Stimulated activated naive CD8-positive, alpha-beta T cell treated with anti-CD3 and anti-CD28 coated beads, Interleukin-15, amount 100 ng/mL, for 72 hours (primary cell): ENCODE results near the gene FKBP4.
"Not testable (repeated sequence)": the region's sequence is repeated elsewhere in the genome, so short reads cannot be mapped to it uniquely, and the experiment has no call there.

Experiments
- ATAC-seq: fragments of 150-1000 bp; cut with Tn5 transposase; 2 replicates; pipeline ENCODE4 v1.10.0; 2021; ENCODE audit warnings: mild to moderate bottlenecking, moderate library complexity
- DNase-seq, 2 donors: peaks; one replicate each; pipeline ENCODE4 v3.0.0; 2021 to 2022
- H3K27ac Mint-ChIP-seq, 2 donors: one replicate each; pipeline ENCODE4 v1.8.0; 2022; ENCODE audit warnings: mild to moderate bottlenecking in 2 of 2, mixed read lengths in 2 of 2, moderate library complexity in 2 of 2
- H3K27me3 Mint-ChIP-seq: one replicate; pipeline ENCODE4 v1.8.0; 2022; ENCODE audit warnings: mixed read lengths
- H3K4me1 Mint-ChIP-seq: one replicate; pipeline ENCODE4 v1.8.0; 2022; ENCODE audit warnings: mild to moderate bottlenecking, mixed read lengths
- H3K4me3 Mint-ChIP-seq, 2 donors: one replicate each; pipeline ENCODE4 v1.8.0; 2022; ENCODE audit warnings: mild to moderate bottlenecking in 2 of 2, mixed read lengths in 2 of 2, moderate library complexity in 1 of 2
- H3K9me3 Mint-ChIP-seq, 2 donors: one replicate each; pipeline ENCODE4 v1.8.0; 2022; ENCODE audit warnings: mixed read lengths in 2 of 2

The FKBP4 gene

DNA sequence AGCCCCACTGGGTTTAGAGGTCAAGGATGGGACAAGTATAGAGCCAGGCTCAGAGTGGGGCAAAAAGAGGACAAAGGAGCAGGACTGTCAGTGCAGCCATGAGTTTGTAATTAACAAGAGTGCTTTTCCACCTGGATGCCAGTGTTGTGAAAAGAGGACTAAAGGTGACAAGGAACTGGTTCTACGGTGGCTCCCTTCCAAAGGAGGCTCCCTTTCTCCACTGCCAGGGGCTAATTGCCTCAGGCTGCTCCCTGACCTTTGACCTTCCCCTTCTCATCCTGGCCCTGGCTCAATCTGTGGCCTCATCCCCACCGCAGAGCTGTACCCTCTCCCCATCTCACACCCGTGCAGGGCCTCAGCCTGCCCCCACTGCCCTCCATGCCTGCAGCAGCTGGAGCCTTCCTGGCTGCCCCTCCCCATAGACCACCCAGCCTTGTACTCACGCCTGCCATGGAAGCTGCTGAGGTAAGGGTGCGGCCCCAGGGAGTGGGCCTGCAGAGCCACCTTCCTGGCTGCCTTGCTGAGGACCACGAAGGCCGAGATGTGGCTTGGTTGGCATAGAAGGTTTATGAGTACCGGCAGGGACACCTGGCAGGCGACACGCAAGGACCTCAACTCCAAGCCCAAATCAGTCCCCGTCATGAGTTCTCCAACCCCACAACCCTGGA, 24.8 kb upstream of the FKBP4 start:
- Mint-ChIP-seq H3K4me3 (no peak overlapping the region), H3K27ac (no peak overlapping the region), H3K9me3 (peaks cover 0 to 7% of the 10 kb centered on the region in 2 donors), H3K4me1 (no peaks in the 10 kb centered on the region), H3K27me3 (no peaks in the 10 kb centered on the region)
- no peak for DNase-seq
- ATAC-seq = no peak

DNA sequence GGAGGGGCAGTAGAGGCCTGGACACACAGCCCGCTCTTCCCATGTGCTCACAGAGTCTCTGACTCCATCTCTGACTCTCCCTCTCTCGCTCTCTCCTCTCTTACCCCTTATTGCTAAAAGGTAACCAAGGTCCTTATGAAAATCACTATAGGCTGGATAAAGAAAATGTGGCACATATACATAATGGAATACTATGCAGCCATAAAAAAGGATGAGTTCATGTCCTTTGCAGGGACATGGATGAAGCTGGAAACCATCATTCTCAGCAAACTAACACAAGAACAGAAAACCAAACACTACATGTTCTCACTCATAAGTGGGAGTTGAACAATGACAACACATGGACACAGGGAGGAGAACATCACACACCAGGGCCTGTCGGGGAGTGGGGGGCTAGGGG, 24.2 kb upstream of the FKBP4 start:
- not testable (repeated sequence) for H3K27me3 Mint-ChIP-seq, H3K27ac Mint-ChIP-seq, H3K4me3 Mint-ChIP-seq, ATAC-seq, DNase-seq, H3K4me1 Mint-ChIP-seq, H3K9me3 Mint-ChIP-seq

DNA sequence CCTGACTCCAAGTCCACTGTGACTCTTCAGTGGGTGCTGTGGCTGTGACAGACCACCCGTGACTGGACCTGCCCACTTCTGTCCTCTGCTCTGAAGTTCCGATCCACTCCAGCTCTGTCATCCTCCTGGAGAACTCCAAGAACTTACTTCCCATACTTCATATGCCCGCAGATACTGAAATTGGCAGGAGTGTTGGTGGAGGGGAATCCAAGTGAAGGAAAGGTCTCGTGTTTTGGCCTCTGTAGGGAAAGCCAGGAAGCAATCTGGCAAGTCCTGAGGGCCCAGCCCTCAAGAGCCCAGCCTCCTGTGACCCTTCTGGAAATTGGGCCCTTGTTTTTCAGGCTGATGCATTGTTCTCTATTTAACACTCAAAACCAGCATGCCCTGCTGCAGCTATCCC, 22.4 kb upstream of the FKBP4 start:
- H3K9me3 Mint-ChIP-seq = peaks cover 0 to 7% of the 10 kb centered on the region in 2 donors
- H3K4me1 Mint-ChIP-seq = no peaks in the 10 kb centered on the region
- H3K27me3 Mint-ChIP-seq = no peaks in the 10 kb centered on the region
- peak overlapping the region in 1 of 2 donors; percentile 70 for H3K27ac Mint-ChIP-seq
- H3K4me3 Mint-ChIP-seq = no peak overlapping the region
- no peak for ATAC-seq
- DNase-seq = no peak

- no peaks in the 10 kb centered on the region for H3K27me3 Mint-ChIP-seq
Observed at GRCh38 chr12:2773199-2773875, 21.4 kb upstream of the FKBP4 start.

DNA sequence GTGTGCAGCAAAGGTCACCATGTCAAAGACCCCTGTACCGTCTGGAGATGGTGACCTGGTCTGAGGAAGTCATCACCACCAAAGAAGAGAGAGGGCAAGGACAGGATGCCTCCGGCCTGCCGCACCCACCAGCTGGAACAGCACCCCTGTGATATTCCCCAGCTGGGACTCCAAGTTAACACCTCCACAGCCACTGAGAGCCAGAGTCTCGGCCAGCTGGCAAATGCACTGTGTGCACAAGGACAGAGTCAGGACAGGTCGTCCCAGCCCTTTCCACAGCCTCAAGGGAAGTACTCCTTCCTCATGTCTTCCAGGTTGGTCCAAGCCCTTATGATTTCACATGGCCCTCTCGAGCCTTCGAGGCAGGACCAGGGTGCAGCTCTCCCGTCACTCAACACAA, 19.3 kb upstream of the FKBP4 start:
- no peak overlapping the region for H3K27ac Mint-ChIP-seq
- H3K9me3 Mint-ChIP-seq = peaks cover 0 to 4% of the 10 kb centered on the region in 2 donors
- no peak for ATAC-seq
- no peaks in the 10 kb centered on the region for H3K4me1 Mint-ChIP-seq
- H3K4me3 Mint-ChIP-seq = no peak overlapping the region
- no peak for DNase-seq
- no peaks in the 10 kb centered on the region for H3K27me3 Mint-ChIP-seq

More at GRCh38 chr12:2773199-2773875, 21.4 kb upstream of the FKBP4 start:
- Mint-ChIP-seq H3K4me3 (no peak overlapping the region), H3K9me3 (peaks cover 0 to 7% of the 10 kb centered on the region in 2 donors), H3K27ac (peak overlapping the region; percentile 22 to 86), H3K4me1 (no peaks in the 10 kb centered on the region)
- DNase-seq = no peak
- ATAC-seq = no peak

GRCh38 chr12:2776129-2776806, 18.5 kb upstream of the FKBP4 start:
- no peak overlapping the region for H3K27ac Mint-ChIP-seq
- H3K9me3 Mint-ChIP-seq = no peaks in the 10 kb centered on the region
- no peaks in the 10 kb centered on the region for H3K27me3 Mint-ChIP-seq
- DNase-seq = no peak
- no peak overlapping the region for H3K4me3 Mint-ChIP-seq
- ATAC-seq = no peak
- no peaks in the 10 kb centered on the region for H3K4me1 Mint-ChIP-seq

- peaks cover 12% of the 10 kb centered on the region for H3K4me1 Mint-ChIP-seq
- H3K27ac Mint-ChIP-seq = no peak overlapping the region
- no peak overlapping the region for H3K4me3 Mint-ChIP-seq
- H3K9me3 Mint-ChIP-seq = no peaks in the 10 kb centered on the region
- no peak for DNase-seq
- no peak for ATAC-seq
- H3K27me3 Mint-ChIP-seq = peaks cover 25% of the 10 kb centered on the region
Observed at GRCh38 chr12:2779281-2779680, 15.5 kb upstream of the FKBP4 start.

GRCh38 chr12:2783936-2784600, 10.7 kb upstream of the FKBP4 start:
- Mint-ChIP-seq H3K4me3 (peak overlapping the region; percentile 75 to 89), H3K9me3 (no peaks in the 10 kb centered on the region), H3K27me3 (peaks cover 37% of the 10 kb centered on the region), H3K27ac (no peak overlapping the region), H3K4me1 (peaks cover 15% of the 10 kb centered on the region)
- ATAC-seq = peak; percentile 82
- DNase-seq = peak; percentile 36 to 44

DNA sequence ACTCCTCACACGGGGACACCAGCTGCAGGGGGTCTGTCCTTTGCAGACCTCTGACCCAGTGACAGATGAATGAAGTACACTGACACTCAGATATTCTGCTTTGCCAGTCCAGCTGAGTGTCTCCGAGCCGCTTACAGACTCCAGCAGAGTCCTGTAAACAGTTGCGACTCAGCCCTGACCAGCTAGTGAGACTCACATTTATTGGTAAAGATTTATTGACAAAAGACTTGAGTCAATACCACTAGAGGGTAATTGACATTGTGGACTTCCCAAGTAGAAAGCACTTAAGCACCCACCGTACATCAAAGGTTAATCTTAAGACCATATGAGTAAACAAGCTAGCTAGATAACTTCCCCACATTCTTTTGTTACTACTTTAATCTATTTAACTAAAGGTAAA, 9.8 kb upstream of the FKBP4 start:
- ATAC-seq (no peak), DNase-seq (no peak)
- Mint-ChIP-seq H3K4me3 (no peak overlapping the region), H3K9me3 (no peaks in the 10 kb centered on the region), H3K4me1 (peaks cover 15% of the 10 kb centered on the region), H3K27me3 (peaks cover 37% of the 10 kb centered on the region), H3K27ac (no peak overlapping the region)

DNA sequence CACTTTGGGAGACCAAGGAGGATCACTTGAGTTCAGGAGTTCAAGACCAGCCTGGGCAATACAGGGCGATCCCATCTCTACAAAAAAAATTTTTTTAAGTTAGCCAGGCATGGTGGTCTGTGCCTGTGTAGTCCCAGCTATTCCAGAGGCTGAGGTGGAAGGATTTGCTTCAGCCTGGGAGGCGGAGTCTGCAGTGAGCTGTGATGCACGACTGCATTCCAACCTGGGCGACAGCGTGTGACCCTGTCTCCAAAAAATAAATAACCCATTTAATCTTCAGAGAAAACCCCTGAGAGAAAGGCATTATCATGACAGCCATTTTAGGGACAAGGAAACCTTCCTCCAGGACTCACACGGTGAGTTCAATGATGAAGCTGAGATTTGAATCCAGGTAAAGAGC, 3.7 kb upstream of the FKBP4 start:
- H3K27ac Mint-ChIP-seq = no peak overlapping the region

DNA sequence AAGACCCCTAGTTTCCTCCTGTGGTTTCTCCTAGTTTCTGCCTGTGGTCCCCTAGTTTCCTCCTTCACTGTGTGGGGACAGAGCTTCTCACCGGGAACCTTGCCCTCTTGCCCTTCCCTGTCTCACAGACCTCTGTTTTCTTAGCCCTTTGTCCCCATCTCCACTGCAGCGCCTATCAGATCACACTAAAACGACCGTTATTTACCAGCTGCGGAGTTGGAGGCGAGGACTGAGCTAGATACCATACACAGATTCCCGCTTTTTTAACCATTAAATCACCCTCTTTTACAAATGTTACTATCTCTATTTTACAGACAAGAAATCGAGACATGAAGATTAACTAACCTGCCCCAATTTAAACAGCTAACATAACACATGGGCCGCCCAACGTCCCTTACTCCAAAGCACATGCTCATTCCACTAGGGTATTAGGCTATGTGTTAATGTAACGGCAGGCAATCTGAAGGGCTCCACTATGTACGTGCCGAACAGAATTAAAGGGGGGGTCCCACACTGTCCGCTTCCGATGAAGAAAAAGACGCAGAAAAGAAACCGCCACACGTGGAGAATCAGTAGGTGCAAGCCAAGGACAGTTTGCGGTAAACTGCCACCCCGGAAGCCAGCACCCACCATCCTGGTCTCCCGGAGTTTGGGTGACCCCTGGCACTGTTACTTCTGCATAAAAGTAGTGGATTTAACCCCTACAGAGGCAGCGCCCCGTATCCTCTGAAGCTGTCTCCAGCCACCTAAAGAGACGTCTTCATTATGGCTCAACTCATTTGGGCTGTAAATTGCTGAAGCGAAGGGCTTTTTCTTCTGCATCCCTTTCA, 1.9 kb upstream of the FKBP4 start:
- no peak for DNase-seq
- Mint-ChIP-seq H3K27me3 (peaks cover 6% of the 10 kb centered on the region), H3K4me1 (peaks cover 19% of the 10 kb centered on the region), H3K27ac (no peak overlapping the region), H3K4me3 (peak overlapping the region in 1 of 2 donors; percentile 79), H3K9me3 (no peaks in the 10 kb centered on the region)
- no peak for ATAC-seq

More for the DNA sequence above, 3.7 kb upstream of the FKBP4 start:
- Mint-ChIP-seq H3K9me3 (no peaks in the 10 kb centered on the region), H3K4me1 (peaks cover under 1% of the 10 kb centered on the region), H3K4me3 (no peak overlapping the region), H3K27me3 (peaks cover 6% of the 10 kb centered on the region)
- DNase-seq = no peak
- no peak for ATAC-seq

DNA sequence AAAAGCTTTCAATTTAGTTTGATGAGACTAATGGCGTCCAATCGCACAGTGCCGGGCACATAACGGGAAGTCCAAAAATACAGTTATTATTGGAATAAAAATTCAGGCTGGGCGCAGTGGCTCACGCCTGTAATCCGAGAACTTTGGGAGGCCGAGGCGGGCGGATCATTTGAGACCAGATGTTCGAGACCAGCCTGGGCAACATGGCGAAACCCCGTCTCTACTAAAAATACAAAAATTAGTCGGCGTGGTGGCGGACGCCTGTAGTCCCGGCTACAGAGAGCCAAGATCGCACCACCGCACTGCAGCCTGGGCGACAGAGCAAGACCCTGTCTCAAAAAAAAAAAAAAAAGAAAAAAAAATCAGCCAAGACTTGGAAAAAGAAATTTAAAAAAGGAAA, 1.2 kb upstream of the FKBP4 start:
- DNase-seq = no peak
- H3K9me3 Mint-ChIP-seq = no peaks in the 10 kb centered on the region
- ATAC-seq = no peak
- peak overlapping the region; percentile 79 to 84 for H3K4me3 Mint-ChIP-seq
- H3K27me3 Mint-ChIP-seq = no peaks in the 10 kb centered on the region
- no peak overlapping the region for H3K27ac Mint-ChIP-seq
- peaks cover 26% of the 10 kb centered on the region for H3K4me1 Mint-ChIP-seq

GRCh38 chr12:2794191-2794735, 507 bp upstream of the FKBP4 start:
- H3K27me3 Mint-ChIP-seq = no peaks in the 10 kb centered on the region
- DNase-seq (peak; percentile 19 to 30), ATAC-seq (peak; percentile 21)
- H3K9me3 Mint-ChIP-seq = no peaks in the 10 kb centered on the region
- H3K4me3 Mint-ChIP-seq = peak overlapping the region; percentile 79 to 84
- H3K27ac Mint-ChIP-seq = peak overlapping the region in 1 of 2 donors; percentile 76
- H3K4me1 Mint-ChIP-seq = peaks cover 28% of the 10 kb centered on the region

GRCh38 chr12:2795291-2796186, 769 bp downstream of the FKBP4 start:
- Mint-ChIP-seq H3K27me3 (no peaks in the 10 kb centered on the region), H3K4me3 (peak overlapping the region; percentile 85 to 93), H3K4me1 (peaks cover 39% of the 10 kb centered on the region), H3K27ac (peak overlapping the region; percentile 92 to 93), H3K9me3 (no peaks in the 10 kb centered on the region)
- ATAC-seq = peak; percentile 79
- peak; percentile 73 for DNase-seq
